Esophagus muscularis mucosa (tissue), 3 donors: Measurements from ENCODE around the gene KANK2.

Experiments
- CTCF ChIP-seq, 3 experiments: fragments of 200-600 bp in 2 of 3; fragments of 450-650 bp in 1 of 3; sonication (generic) in 2 of 3; IDR thresholded peaks; one replicate each; pipeline ENCODE4 v1.5.1; 2017 to 2019; ENCODE audit warnings: antibody characterized with exemption in 3 of 3, mild to moderate bottlenecking in 2 of 3, moderate library complexity in 1 of 3
- POLR2A ChIP-seq: fragments of 450-650 bp; IDR thresholded peaks from one replicate; pipeline ENCODE4 v1.6.1; 2017; ENCODE audit warnings: antibody characterized with exemption, moderate library complexity, mild to moderate bottlenecking, low read depth
- POLR2AphosphoS5 ChIP-seq, 2 donors: sonication (generic); formaldehyde crosslinking; IDR thresholded peaks; one replicate each; pipeline ENCODE4 v1.6.1; 2017; ENCODE audit warnings: antibody characterized with exemption in 2 of 2

- no peak for TF ChIP-seq POLR2A
- no peak for TF ChIP-seq CTCF (IDR thresholded peaks at IDR 0.05)
- TF ChIP-seq POLR2AphosphoS5 (IDR thresholded peaks at IDR 0.05): no peak
Observed at GRCh38 chr19:11221082-11221598, 23.8 kb upstream of the KANK2 start.
